HG03135 (cell line): ENCODE results near the gene TCEA2.
"Not testable (repeated sequence)": the region's sequence is repeated elsewhere in the genome, so short reads cannot be mapped to it uniquely, and the experiment has no call there.

Experiments used
- ATAC-seq: cut with Tn5 transposase; IDR thresholded peaks from one replicate; pipeline ENCODE4 v1.9.1; 2021; ENCODE audit warnings: mild to moderate bottlenecking, moderate library complexity; ENCODE audit not compliant: unreplicated experiment

The TCEA2 gene

DNA sequence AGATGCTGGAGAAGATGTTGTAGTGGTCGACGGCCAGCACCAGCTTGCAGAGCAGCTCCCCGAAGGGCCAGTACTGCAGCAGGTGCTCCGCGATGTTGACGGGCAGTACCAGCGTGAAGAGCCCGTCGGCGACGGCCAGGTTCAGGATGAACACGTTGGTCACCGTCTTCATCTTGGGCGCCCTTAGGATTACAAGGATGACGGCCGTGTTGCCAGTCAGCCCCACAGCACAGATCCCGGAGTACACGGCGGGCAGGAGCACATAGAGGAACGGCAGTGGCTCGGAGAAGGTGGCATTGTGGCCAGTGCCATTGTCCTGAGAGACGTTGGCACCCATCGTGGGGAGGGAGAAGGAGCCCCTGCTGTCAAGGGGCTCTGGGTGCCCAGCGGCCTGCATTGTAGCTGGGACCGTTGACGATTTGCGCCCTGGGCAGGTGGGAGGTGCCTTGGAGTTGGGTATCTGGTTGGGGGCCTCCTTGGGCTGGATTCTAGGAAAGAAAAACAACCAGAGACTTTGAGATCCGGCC lies 43.5 kb downstream of the TCEA2 start:
- ATAC-seq = no peak

DNA sequence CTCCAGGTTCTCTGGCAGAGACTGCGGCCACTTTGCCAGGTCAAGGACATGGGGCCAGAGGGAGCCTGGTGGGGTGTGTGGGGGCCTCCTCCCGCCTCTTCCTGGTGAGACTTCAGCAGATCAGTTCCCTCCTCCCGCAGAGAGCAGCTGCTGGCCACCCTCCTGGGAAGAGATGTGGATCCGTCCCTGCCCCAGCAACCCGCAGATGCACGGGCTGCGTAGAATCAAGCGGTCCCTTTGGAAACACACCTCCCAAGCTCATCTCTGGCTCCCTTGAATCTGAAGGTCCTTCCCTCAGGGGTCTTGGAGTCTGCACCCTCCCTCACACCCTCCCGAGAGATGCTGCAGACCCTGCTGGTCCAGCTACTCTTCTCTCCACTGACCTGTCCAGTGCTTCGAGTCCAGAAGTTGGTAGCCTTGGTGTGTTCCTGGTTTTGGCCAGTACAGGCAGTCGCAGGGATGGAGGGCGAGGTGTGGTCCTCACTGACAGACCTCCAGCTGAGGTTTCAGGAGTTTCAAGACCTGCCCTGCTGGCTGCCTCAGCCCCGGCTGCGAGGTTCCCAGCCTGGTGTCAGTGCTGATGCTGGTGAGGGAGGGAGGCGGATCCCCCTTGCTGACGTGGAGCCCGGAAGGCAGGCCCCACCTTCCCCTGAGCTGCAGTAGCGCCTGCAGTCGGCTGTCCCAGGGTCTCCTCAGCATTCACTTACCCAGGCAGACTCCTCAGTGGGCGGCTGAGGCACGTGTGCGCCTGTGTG lies 44.2 kb downstream of the TCEA2 start, which contains the start of gene NPBWR2:
TSS of gene NPBWR2 (minus strand) at position 585 of the 755 bp plus-strand sequence. CDS start 734 bp downstream, outside the sequence.
- ATAC-seq = no peak

DNA sequence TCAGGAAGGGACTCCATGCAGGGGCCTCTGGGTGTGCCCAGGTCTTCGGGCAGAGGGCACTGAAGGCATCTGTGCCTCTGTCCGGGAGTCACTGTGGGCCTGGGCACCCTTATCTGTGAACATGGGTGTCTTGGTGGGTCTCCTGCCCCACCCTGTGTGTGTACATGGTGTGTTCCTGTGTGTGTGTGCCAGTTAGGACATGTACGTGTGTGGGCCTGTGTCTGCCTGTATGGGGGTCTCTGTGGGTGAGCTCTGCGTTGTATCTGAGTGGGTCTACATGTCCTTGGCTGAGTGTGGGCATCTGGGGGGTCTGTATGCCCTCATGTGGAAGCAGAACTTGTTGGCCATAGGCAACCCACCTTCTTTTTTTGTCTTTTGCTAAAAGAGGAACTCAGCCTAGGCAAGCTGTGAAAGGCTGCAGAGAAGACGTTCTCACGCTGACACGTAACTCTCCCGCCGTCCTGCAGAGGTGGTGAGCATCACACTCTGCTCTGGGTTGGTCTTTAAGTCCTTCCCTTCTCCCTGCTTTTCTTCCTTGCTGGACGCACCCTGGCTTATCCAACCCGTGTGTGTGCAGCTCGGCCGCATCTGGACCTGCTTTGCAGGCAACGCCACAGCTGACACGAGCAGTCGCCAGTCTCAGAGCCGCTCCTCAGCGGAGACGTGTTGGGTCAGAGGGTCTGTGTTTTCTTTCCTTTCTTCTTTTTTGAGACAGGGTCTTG lies 44.9 kb downstream of the TCEA2 start:
- ATAC-seq = no peak

DNA sequence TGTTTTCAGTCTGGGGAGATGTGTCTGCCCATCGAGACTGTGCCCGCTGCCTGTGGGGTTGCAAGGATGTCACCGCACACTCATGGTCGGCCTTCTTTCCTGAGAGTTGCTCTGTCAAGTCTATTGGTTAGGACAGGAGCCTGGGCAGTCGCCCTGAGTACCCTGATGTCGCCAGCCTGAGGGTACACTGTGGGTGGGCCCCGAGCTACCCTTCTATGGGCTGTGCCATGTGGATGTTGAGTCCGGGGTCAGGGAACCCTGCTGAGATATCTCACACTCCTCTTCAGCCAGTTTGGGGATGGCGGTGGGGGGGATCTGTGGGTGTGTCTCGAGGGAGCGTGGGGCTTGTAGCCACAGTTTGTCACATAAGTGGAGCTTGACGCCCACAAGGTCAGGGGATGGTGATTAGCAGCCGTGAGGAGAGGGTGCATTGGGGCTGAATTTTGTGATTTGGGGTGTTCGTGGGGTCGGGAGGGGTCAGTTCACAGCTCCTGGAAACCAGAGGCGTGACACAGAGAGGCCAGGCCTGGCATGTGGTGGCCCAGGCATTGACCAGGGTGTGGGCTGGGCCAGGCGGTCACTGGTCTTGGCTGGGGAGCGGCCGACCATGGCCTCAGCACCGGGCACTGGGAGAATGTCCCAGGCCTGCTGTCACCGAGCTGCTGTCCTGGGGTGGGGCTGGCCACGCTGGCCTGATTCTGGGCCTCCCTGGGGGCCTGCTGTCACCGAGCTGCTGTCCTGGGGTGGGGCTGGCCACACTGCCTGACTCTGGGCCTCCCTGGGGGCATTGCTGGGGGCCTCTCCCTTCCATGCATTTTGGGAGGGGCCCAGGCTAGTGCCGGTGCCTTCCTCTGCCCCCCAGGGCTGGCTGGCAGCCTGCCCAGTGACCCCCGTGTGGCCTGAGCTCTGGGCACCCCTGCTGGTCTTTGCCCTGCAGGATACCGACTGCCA lies 46.0 kb downstream of the TCEA2 start:
- ATAC-seq = no peak

DNA sequence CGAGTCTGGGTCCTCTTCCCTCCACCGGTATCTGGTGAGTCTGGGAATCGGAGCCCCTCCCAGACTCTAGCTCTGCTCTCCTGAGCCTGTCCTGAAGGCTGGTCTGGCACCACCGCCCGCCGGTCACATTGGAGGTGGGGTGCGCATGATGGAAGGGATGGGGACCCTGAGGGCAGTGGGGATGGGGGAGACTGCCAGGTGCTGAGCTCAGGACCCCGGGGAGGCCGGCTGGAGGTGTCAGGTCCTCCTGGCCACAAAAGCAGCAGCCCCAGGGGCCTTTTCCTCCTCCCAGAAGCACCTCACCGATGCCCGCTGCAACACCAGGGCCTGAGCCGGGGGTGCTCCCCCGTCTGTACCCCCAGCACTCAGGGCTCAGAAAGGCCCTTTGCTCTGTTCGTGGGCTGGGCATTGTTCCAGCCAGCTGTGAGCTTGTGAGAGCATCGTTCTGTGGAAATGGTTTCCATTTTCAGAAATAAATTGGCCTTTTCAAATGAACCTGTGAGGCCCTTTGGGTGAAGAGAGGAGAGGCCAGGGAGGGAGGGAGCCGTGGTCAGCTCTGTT lies 46.9 kb downstream of the TCEA2 start:
- ATAC-seq = no peak

DNA sequence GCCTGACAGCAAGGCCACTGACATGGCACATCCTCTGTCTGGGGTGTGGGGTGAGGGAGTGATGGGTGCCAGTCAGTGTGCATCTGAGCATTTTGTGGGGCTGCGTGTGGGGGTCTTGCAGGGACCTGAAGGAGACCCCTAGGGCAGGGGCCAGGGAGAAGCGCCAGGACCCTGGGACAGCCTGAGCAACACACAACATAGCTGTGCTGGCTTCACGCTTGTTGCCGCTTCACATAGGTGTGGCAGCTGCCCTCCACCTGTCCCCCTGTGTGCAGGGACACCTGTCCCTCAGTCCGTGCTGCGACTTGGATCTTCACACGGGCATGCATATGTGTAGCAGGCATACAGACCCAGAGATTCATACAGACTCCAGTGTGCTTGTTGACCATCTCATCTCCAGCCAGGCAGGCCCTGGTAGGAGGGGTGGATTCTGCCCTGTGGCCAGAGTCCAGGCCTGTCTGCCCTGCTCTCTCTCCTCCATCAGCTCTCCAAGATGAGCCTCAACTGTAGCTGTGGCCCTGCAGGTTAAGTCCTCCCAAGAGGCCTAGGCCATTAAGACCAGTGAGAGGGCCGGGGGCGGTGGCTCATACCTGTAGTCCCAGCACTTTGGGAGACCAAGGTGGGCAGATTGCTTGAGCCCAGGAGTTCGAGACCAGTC lies 47.5 kb downstream of the TCEA2 start:
- ATAC-seq = no peak

DNA sequence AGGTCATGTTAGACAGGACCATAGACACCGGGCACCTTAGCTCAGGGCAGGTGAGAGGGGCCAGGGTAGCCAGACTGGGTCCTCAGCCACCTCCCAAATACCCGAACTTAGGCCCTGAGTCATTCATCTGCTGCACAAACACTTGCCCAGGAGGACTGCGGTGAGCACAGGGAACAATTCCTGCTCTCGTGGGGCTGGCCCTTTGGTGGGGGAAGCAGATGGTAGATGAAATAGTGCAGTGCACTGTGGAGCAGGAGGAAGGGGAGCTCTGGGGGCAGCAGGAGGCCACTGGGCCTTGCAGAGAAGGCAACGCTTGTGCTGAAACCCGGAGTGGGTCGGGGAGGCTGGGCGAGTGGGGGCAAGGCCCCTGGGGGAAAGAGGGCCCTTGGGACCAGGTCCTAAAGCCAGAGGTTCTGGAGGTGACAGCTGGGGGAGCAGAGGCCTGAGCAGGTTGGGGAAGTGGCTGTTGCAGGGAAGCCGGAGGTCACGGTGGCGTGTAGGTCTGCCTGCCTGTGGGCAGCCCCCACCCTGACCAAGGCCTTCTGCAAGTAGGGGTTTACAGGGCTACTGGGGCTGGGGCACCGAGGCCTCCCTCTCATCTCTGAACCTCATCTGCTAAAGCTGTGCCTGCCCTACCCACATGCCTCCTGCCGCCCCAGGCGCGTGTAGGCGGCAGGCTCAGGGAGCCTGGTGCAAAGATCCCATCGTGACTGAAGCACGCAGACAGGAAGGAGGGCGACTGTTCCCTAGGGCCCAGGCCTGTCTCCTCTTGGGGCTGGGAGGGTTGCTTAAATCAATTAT lies 49.0 kb downstream of the TCEA2 start:
- no peak for ATAC-seq

DNA sequence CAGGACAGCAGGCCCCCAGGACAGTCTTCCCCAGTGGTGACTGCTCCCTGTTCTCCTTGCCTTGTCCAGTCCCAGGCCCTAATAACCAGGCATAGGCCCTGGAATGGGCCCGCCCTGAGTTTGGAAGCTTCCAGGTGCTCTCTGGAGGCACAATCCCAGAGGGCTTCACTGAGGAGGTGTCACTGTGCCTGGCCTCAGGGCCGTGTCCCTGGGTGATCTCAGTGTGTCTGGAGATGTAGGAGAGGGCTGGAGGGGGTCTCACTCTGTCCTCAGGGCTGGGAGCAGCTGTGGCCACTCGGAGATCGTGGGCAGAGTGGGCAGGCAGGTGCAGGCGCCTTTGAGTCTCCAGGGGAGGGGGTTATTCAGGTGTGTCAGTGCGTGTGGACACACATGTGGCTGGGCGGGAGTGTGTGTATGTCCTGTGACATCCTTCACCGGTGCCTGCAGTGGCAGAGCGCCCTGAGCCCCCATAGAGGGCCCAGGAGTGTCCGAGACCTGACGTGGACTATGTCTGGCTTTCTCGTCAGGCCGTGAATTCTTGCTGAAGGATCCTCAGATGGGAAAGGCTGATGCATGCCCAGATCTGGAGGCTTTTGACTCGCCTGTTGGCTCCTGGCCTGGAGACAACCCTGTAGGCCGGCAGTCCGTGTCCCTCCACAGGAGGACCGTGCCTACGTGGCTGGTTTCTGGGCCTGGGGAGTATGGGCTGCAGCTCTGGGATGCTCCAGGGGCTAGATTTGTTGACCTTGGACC lies 49.9 kb downstream of the TCEA2 start:
- ATAC-seq = no peak

DNA sequence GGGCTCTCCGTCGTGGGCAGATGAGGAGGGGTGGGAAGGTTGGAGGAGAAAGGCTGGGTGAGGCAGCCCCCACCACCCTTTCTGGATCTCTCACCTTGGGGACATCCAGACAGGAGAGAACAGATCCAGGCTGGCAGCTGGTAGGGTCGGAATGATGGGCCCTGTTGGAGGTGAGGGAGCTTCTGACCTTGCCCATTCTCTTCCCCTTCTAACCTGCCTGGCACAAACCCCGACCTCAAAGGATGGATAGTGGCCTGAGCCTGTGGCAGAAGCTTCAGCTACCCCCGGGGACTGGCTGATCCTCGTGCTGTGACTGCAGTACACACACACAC lies 50.4 kb downstream of the TCEA2 start:
- no peak for ATAC-seq

DNA sequence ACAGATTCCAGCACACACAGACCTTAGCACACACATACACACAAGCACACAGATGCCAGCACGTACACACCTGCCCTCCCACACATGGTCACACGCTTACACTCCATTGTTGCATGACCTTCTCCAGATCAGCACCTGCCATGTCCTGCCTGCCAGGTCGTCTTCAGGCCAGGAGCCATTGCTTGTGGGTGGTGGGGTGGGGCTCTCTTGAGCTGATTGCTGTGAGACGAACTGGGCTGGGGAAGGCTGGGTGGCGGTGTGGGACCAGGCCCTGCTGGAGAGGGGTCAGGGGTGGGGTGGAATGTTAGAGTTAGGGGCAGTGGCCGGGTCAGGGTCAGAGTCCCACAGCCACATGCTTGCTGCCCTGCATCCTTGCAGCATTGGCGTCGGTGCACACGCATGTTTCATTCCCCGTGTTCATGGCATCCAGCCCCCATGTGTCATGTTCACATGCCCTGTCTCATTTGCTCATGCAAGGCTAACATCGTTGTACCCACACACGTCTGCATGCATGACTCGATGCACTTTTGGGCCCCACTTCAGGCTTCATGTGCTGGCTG lies 50.9 kb downstream of the TCEA2 start:
- no peak for ATAC-seq

DNA sequence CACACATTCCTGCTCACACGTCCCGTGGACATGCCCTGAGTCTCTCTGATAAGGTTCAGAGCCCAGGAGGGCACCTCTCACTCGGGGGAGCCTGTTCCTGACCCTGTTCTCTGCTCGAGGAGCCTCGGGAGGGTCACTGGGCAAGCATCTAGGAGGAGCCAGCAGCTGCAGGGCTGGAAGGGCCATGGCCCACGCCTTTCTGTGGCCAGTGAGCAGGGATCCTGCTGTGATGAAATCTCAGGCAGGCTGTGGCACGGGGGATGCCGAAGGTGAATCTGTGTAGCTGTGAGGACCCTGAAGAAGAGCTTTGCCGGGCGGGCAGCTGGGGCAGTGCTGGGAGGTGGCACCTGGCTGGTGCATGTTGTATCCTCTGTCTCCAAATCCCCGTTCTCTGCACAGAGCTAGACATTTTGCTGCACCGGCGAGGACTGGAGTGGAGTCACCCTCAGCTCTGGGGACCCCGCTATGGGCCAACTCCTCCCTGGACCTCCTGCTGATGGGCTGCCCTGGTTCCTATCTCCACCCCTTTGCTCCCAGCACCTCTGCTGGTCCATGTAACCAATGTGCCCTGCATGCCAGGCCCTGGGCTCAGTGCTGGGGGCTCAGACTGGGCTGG lies 51.5 kb downstream of the TCEA2 start:
- no peak for ATAC-seq

DNA sequence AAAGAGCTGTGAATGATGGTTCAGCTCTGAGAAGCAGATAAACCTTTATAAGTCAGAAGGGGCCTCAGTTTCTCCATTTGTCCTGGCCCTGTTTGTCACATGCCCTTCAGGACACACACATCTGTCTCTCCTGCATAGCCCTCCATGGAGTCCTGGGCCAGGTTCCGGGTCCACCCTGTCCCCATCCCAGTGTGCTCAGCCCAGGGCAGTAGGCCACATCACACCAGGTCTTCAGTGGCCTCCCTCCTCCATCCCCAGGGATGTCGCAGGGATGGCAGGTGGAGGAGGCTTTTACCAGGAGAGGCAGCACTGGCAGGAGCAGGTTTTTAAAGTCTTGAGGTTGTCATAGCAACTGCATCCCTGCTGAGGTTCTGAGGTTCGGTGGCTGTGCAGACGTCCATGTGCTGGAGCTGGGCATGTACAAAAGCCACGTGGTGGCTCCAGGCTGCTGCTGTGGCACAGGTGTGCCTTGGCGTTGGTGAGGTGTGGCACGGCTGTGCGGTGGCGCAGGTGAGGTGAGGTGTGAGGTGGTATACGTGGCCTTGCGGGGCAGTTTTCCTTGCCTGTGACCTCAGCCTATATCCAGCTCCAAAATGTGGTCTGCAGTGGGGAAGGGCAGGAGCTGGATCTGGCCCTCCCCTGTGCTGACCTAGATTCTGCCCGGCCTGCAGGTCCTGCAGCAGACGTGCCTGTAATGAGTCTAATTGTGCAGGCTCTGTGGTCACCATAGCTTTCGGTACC lies 52.3 kb downstream of the TCEA2 start:
- no peak for ATAC-seq

DNA sequence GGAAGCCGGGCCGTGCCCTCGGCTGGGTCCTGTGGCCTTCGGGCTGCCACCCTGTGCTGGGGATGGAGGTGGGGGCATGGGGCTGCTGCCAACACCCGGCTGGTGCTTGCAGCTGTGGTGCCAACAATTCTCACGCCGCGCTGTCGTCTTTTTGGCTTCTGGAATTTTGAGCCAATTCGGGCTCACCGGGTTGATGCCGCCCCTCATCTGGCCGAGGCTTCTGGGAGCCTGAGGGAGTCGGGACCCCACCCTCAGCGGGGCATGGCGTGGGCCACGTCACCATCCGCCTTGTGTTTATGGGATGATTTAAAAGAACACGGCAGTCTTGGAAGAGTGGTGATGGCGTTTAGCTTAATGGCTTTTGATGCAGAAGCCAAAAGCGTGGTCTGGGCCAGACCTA lies 53.0 kb downstream of the TCEA2 start:
- ATAC-seq = no peak

DNA sequence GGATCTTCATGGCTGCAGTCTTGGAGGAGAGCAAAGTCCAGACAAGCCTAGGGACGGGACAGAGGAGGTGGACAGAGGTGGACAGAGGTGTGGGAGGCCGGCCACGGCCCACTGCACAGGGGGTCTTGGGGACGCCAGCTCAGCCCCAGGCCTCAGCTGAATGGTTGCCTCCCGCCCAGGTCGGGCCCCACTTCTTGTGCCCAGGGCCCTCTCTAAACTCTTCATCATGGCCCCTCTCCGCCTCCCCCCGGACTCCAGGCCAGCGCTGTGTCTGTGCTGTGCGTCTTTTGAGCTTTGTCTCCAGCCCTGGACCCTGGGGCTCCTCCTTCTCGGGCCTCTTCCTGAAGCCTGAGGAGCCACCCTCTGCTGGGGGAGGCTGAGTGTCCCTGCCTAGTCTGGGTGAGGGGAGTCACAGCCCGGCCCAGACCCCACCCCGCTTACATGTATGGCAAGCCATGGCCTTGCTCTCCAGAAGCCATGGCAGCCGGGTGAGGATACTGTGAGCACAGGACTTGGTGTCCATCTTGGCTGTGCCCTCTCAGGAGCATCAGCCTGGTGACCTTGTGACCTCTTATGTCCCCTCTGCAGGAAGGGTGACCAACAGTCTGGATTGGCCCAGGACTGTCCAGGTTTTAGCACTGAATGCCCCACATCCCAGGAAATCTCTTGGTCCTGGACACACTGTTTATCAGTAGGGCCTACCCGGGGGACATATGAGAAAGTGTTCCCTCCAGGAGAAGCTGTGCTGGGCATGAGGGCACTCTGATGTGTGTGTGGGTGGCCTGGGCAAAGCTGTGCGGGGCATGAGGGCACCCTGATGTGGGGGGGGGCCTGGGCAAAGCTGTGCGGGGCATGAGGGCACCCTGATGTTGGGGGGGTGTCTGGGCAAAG lies 53.8 kb downstream of the TCEA2 start:
- no peak for ATAC-seq

DNA sequence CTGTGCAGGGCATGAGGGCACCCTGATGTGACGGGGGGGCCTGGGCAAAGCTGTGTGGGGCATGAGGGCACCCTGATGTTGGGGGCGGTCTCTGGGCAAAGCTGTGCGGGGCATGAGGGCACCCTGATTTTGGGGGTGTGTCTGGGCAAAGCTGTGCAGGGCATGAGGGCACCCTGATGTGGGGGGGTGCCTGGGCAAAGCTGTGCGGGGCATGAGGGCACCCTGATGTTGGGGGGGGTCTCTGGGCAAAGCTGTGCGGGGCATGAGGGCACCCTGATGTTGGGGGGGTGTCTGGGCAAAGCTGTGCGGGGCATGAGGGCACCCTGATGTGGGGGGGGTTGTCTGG lies 54.4 kb downstream of the TCEA2 start:
- not testable (repeated sequence) for ATAC-seq

DNA sequence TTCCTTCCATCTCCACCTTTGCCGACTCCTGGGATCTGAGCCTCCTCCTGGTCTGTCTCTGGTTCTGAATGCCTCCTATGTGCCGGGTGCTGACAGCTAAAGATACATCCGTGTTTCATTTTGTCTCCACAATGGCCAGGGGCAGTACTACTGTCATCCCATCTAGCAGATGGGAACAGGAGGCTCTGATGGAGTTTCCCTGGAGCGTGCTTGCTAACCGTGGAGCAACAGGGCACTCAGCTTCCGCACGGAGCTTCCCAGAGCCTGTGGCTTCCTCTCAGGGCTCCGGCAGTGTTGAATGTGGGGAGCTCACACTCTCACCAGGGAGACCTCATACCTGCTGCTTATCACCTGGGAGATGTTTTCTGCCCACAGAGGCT lies 56.3 kb downstream of the TCEA2 start:
- no peak for ATAC-seq
